SK-MEL-5 (cell line): ENCODE results near the gene ARL4D. TPM values are rescaled to one million over a fixed set of nuclear protein-coding genes. Genes with fewer than 3 reads are reported as not detected.
"Not testable (repeated sequence)": the region's sequence is repeated elsewhere in the genome, so short reads cannot be mapped to it uniquely, and the experiment has no call there.

Source experiments
- DNase-seq: peaks from one replicate; pipeline ENCODE4 v3.0.0-alpha.2; 2016; ENCODE audit warnings: low read depth, low spot score
- in situ Hi-C: cut with HindIII; loops from 2 replicates; pipeline ENCODE4 v1.10.0; 2016; ENCODE audit warnings: low sequenced_read_pairs, high pct_unique_total_duplicates, low pct_unique_long_range_greater_than_20kb
- total RNA-seq: library from RNA; depleted of rRNA; stranded (reverse); fragments of >200 nt; shearing (Covaris generic); gene quantifications from 2 replicates; pipeline ENCODE4 v1.2.3, GENCODE V29; 2014

Gene ARL4D
- total RNA-seq, 1 experiment from 2014 or later = 3.7 TPM

GRCh38 chr17:43385046-43385831, 13.6 kb upstream of the ARL4D start:
- in situ Hi-C loops = no loop called here
- DNase-seq = no peak

GRCh38 chr17:43388359-43389045, 10.3 kb upstream of the ARL4D start:
- DNase-seq = peak; percentile 87
- in situ Hi-C loops = no loop called here

GRCh38 chr17:43389046-43389947, 9.5 kb upstream of the ARL4D start:
- in situ Hi-C loops = no loop called here
- DNase-seq = peak; percentile 83

GRCh38 chr17:43392397-43392796, 6.4 kb upstream of the ARL4D start:
- in situ Hi-C loops = no loop called here
- no peak for DNase-seq

GRCh38 chr17:43393944-43394482, 4.8 kb upstream of the ARL4D start:
- DNase-seq = peak; percentile 91
- in situ Hi-C loops = no loop called here

GRCh38 chr17:43394696-43395095, 4.1 kb upstream of the ARL4D start:
- in situ Hi-C loops, DNase-seq: not testable (repeated sequence)

- DNase-seq = no peak
Measured at GRCh38 chr17:43395165-43395564, 3.6 kb upstream of the ARL4D start.

GRCh38 chr17:43396491-43397060, 2.2 kb upstream of the ARL4D start:
- in situ Hi-C loops = no loop called here
- no peak for DNase-seq

More at GRCh38 chr17:43395165-43395564, 3.6 kb upstream of the ARL4D start:
- in situ Hi-C loops = no loop called here

- in situ Hi-C loops = no loop called here
Measured at GRCh38 chr17:43399839-43400328, 1.1 kb downstream of the ARL4D start.

GRCh38 chr17:43400943-43401717, 2.3 kb downstream of the ARL4D start:
- DNase-seq = no peak
- in situ Hi-C loops = no loop called here

More at GRCh38 chr17:43399839-43400328, 1.1 kb downstream of the ARL4D start:
- DNase-seq = no peak

GRCh38 chr17:43402078-43402477, 3.3 kb downstream of the ARL4D start:
- DNase-seq = no peak
- in situ Hi-C loops = no loop called here

GRCh38 chr17:43402567-43402966, 3.8 kb downstream of the ARL4D start:
- in situ Hi-C loops = no loop called here
- DNase-seq = no peak

- in situ Hi-C loops = no loop called here
- DNase-seq = no peak
Measured at GRCh38 chr17:43403846-43404245, 5.1 kb downstream of the ARL4D start.

- DNase-seq = no peak
- in situ Hi-C loops = no loop called here
Measured at GRCh38 chr17:43405861-43406260, 7.1 kb downstream of the ARL4D start.

- DNase-seq = no peak
- in situ Hi-C loops = no loop called here
Measured at GRCh38 chr17:43406676-43407645, 8.2 kb downstream of the ARL4D start.

GRCh38 chr17:43409131-43409530, 10.3 kb downstream of the ARL4D start:
- in situ Hi-C loops = no loop called here
- DNase-seq = no peak
